LNCaP clone FGC (cell line): ENCODE results near the gene FEV.

Source experiments
- DNase-seq: peaks from one replicate; pipeline ENCODE4 v3.0.0-alpha.2; 2011; ENCODE audit warnings: low read depth
- H3K4me3 ChIP-seq: 2 replicates; pipeline ENCODE4 v1.5.1; 2011; ENCODE audit warnings: mild to moderate bottlenecking, low read depth, low read length, control low read depth
- CTCF ChIP-seq: IDR thresholded peaks from 2 replicates; pipeline ENCODE4 v1.5.1; 2012; ENCODE audit warnings: mild to moderate bottlenecking; ENCODE audit not compliant: control insufficient read depth, insufficient read depth; ENCODE audit errors: extremely low read depth

The FEV gene

GRCh38 chr2:219003267-219003634 lies 18.3 kb upstream of the FEV start:
- DNase-seq: no peak

GRCh38 chr2:219002395-219003266 lies 17.6 kb upstream of the FEV start:
- peak overlapping the region; percentile 44 for H3K4me3 ChIP-seq
- DNase-seq: no peak
- TF ChIP-seq CTCF: peak; percentile 84

More at GRCh38 chr2:219003267-219003634, 18.3 kb upstream of the FEV start:
- 0 out of 2 replicates have a peak overlapping the region, but pooled peaks have one; percentile 44 for H3K4me3 ChIP-seq
- no peak for TF ChIP-seq CTCF

GRCh38 chr2:219001577-219002394 lies 16.8 kb upstream of the FEV start:
- peak; percentile 76 for DNase-seq
- H3K4me3 ChIP-seq: peak overlapping the region; percentile 44
- TF ChIP-seq CTCF: no peak

GRCh38 chr2:219001100-219001576 lies 16.2 kb upstream of the FEV start:
- no peak for DNase-seq
- TF ChIP-seq CTCF: no peak

GRCh38 chr2:219000569-219000960 lies 15.6 kb upstream of the FEV start:
- no peak overlapping the region for H3K4me3 ChIP-seq
- DNase-seq: no peak

More at GRCh38 chr2:219001100-219001576, 16.2 kb upstream of the FEV start:
- no peak overlapping the region for H3K4me3 ChIP-seq

More at GRCh38 chr2:219000569-219000960, 15.6 kb upstream of the FEV start:
- TF ChIP-seq CTCF: no peak
